HG03571 (cell line): Measurements from ENCODE around the gene FBLN1.

Experiments used
- ATAC-seq: cut with Tn5 transposase; IDR thresholded peaks from one replicate; pipeline ENCODE4 v1.9.1; 2021; ENCODE audit not compliant: unreplicated experiment

Gene FBLN1

GRCh38 chr22:45564349-45565030 lies 61.8 kb downstream of the FBLN1 start:
- no peak for ATAC-seq

GRCh38 chr22:45565171-45565570 lies 62.5 kb downstream of the FBLN1 start:
- no peak for ATAC-seq

- ATAC-seq: no peak
Observed at GRCh38 chr22:45565973-45566372, 63.3 kb downstream of the FBLN1 start.

GRCh38 chr22:45568213-45568612 lies 65.5 kb downstream of the FBLN1 start:
- ATAC-seq: no peak

GRCh38 chr22:45571089-45571488 lies 68.4 kb downstream of the FBLN1 start:
- ATAC-seq: no peak

- ATAC-seq: no peak
Observed at GRCh38 chr22:45572444-45572843, 69.8 kb downstream of the FBLN1 start.

- ATAC-seq: no peak
Observed at GRCh38 chr22:45574069-45574703, 71.5 kb downstream of the FBLN1 start.

GRCh38 chr22:45575173-45575572 lies 72.5 kb downstream of the FBLN1 start:
- no peak for ATAC-seq

- ATAC-seq: no peak
Observed at GRCh38 chr22:45575607-45576272, 73.1 kb downstream of the FBLN1 start.

GRCh38 chr22:45576273-45576625 lies 73.6 kb downstream of the FBLN1 start:
- ATAC-seq: no peak

- ATAC-seq: no peak
Observed at GRCh38 chr22:45576730-45577464, 74.2 kb downstream of the FBLN1 start.

- no peak for ATAC-seq
Observed at GRCh38 chr22:45577746-45578523, 75.3 kb downstream of the FBLN1 start.

- ATAC-seq: no peak
Observed at GRCh38 chr22:45578524-45579147, 76.0 kb downstream of the FBLN1 start.

GRCh38 chr22:45579306-45579705 lies 76.6 kb downstream of the FBLN1 start:
- no peak for ATAC-seq

- ATAC-seq: no peak
Observed at GRCh38 chr22:45579806-45580725, 77.4 kb downstream of the FBLN1 start.

- no peak for ATAC-seq
Observed at GRCh38 chr22:45580726-45581381, 78.2 kb downstream of the FBLN1 start.

GRCh38 chr22:45581549-45582080 lies 78.9 kb downstream of the FBLN1 start:
- ATAC-seq: no peak

GRCh38 chr22:45582236-45582954 lies 79.7 kb downstream of the FBLN1 start:
- no peak for ATAC-seq
